H9 (cell line): Measurements from ENCODE around the gene DOC2A. TPM values are rescaled to one million over a fixed set of nuclear protein-coding genes. Genes with fewer than 3 reads are reported as not detected.

ENCODE experiments used
- DNase-seq: peaks from one replicate; pipeline ENCODE4 v3.0.0-alpha.2; 2017
- H2AFZ ChIP-seq: one replicate; pipeline ENCODE4 v1.6.1; 2013; ENCODE audit warnings: mild to moderate bottlenecking, low read length, control low read depth, moderate library complexity
- H2AK5ac ChIP-seq: 2 replicates; pipeline ENCODE4 v1.6.1; 2013; ENCODE audit warnings: low read length, control low read depth, mixed read lengths; ENCODE audit not compliant: insufficient read length
- H2BK120ac ChIP-seq: one replicate; pipeline ENCODE4 v1.6.1; 2013; ENCODE audit warnings: low read depth, mild to moderate bottlenecking, low read length, control low read depth, inconsistent platforms; ENCODE audit not compliant: poor library complexity, severe bottlenecking
- H2BK12ac ChIP-seq: 2 replicates; pipeline ENCODE4 v1.6.1; 2013; ENCODE audit warnings: low read length, control low read depth, mixed read lengths, low read depth; ENCODE audit not compliant: insufficient read length
- H2BK15ac ChIP-seq: 2 replicates; pipeline ENCODE4 v1.6.1; 2013; ENCODE audit warnings: low read depth, low read length, control low read depth
- H2BK20ac ChIP-seq: one replicate; pipeline ENCODE4 v1.6.1; 2013; ENCODE audit warnings: low read depth, mild to moderate bottlenecking, low read length, control low read depth, inconsistent platforms; ENCODE audit not compliant: poor library complexity, severe bottlenecking
- H2BK5ac ChIP-seq: 2 replicates; pipeline ENCODE4 v1.6.1; 2013; ENCODE audit warnings: low read length, control low read depth, mixed read lengths; ENCODE audit not compliant: insufficient read length
- H3K14ac ChIP-seq: 2 replicates; pipeline ENCODE4 v1.6.1; 2013; ENCODE audit warnings: low read length, control low read depth; ENCODE audit not compliant: insufficient read depth
- H3K18ac ChIP-seq: 2 replicates; pipeline ENCODE4 v1.6.1; 2013; ENCODE audit warnings: low read depth, mild to moderate bottlenecking, mixed read lengths, low read length, control low read depth; ENCODE audit not compliant: insufficient read length
- H3K23ac ChIP-seq: 2 replicates; pipeline ENCODE4 v1.6.1; 2013; ENCODE audit warnings: low read length, control low read depth, mixed read lengths, low read depth; ENCODE audit not compliant: insufficient read length
- H3K23me2 ChIP-seq: 2 replicates; pipeline ENCODE4 v1.6.1; 2013; ENCODE audit warnings: low read depth, mild to moderate bottlenecking, mixed read lengths, low read length, control low read depth; ENCODE audit not compliant: insufficient read length, poor library complexity, severe bottlenecking
- H3K27ac ChIP-seq: 2 replicates; pipeline ENCODE4 v1.5.1; 2013; ENCODE audit warnings: low read length, control low read depth, mixed read lengths, low read depth; ENCODE audit not compliant: insufficient read length
- H3K27me3 ChIP-seq: 2 replicates; pipeline ENCODE4 v1.6.1; 2013; ENCODE audit warnings: low read length, control low read depth, inconsistent platforms; ENCODE audit not compliant: insufficient read depth
- H3K4ac ChIP-seq: 2 replicates; pipeline ENCODE4 v1.6.1; 2013; ENCODE audit warnings: low read depth, mild to moderate bottlenecking, control low read depth, inconsistent platforms, low read length, moderate library complexity
- H3K4me1 ChIP-seq: 2 replicates; pipeline ENCODE4 v1.6.1; 2013; ENCODE audit warnings: low read length, control low read depth, inconsistent platforms; ENCODE audit not compliant: insufficient read depth
- H3K4me2 ChIP-seq: 2 replicates; pipeline ENCODE4 v1.6.1; 2013; ENCODE audit warnings: low read length, control low read depth, mixed read lengths; ENCODE audit not compliant: insufficient read length, insufficient read depth
- H3K56ac ChIP-seq: 2 replicates; pipeline ENCODE4 v1.6.1; 2013; ENCODE audit warnings: low read depth, mild to moderate bottlenecking, mixed read lengths, low read length, control low read depth; ENCODE audit not compliant: insufficient read length
- H3K79me1 ChIP-seq: 2 replicates; pipeline ENCODE4 v1.6.1; 2013; ENCODE audit warnings: low read depth, mild to moderate bottlenecking, moderate library complexity, low read length, control low read depth, inconsistent platforms; ENCODE audit not compliant: insufficient read depth, poor library complexity, severe bottlenecking
- H3K79me2 ChIP-seq: 2 replicates; pipeline ENCODE4 v1.6.1; 2013; ENCODE audit warnings: low read length, control low read depth, inconsistent platforms; ENCODE audit not compliant: insufficient read depth
- H3K9ac ChIP-seq: 2 replicates; pipeline ENCODE4 v1.6.1; 2013; ENCODE audit warnings: low read length, control low read depth, mixed read lengths; ENCODE audit not compliant: insufficient read length; ENCODE audit errors: extremely low read depth
- H3K9me3 ChIP-seq: one replicate; pipeline ENCODE4 v1.6.1; 2013; ENCODE audit warnings: low read depth, low read length, inconsistent platforms; ENCODE audit not compliant: control insufficient read depth
- H3T11ph ChIP-seq: one replicate; pipeline ENCODE4 v1.6.1; 2013; ENCODE audit warnings: mild to moderate bottlenecking, low read length, control low read depth, inconsistent platforms
- H4K20me1 ChIP-seq: one replicate; pipeline ENCODE4 v1.6.1; 2013; ENCODE audit not compliant: control insufficient read depth, insufficient read length, insufficient read depth
- H4K5ac ChIP-seq: 2 replicates; pipeline ENCODE4 v1.6.1; 2013; ENCODE audit warnings: low read depth, mild to moderate bottlenecking, mixed read lengths, low read length, control low read depth; ENCODE audit not compliant: insufficient read length
- H4K8ac ChIP-seq: replicated peaks from 2 replicates; pipeline ENCODE4 v1.6.1; 2013; ENCODE audit warnings: low read length, control low read depth, mixed read lengths, low read depth; ENCODE audit not compliant: insufficient read length
- H4K91ac ChIP-seq: 2 replicates; pipeline ENCODE4 v1.6.1; 2013; ENCODE audit warnings: low read depth, mild to moderate bottlenecking, moderate library complexity, mixed read lengths, low read length, control low read depth; ENCODE audit not compliant: insufficient read length
- H3K27ac Mint-ChIP-seq, 3 experiments: 2 replicates in 2 of 3; 3 replicates in 1 of 3; pipeline ENCODE4 v1.8.0; 2020 to 2021; ENCODE audit warnings: mixed read lengths in 3 of 3, mild to moderate bottlenecking in 1 of 3, moderate library complexity in 1 of 3
- H3K27me3 Mint-ChIP-seq: 2 replicates; pipeline ENCODE4 v1.8.0; 2021; ENCODE audit warnings: low read depth, mild to moderate bottlenecking, moderate library complexity, mixed read lengths
- H3K36me3 Mint-ChIP-seq, 3 experiments: 2 replicates in 2 of 3; 3 replicates in 1 of 3; pipeline ENCODE4 v1.8.0; 2020 to 2021; ENCODE audit warnings: low read depth in 3 of 3, mixed read lengths in 3 of 3; ENCODE audit not compliant: insufficient read depth in 1 of 3
- H3K4me1 Mint-ChIP-seq, 2 experiments: 2 replicates each; pipeline ENCODE4 v1.8.0; 2020; ENCODE audit warnings: mixed read lengths in 2 of 2
- H3K4me3 Mint-ChIP-seq, 2 experiments: 2 replicates in 1 of 2; 3 replicates in 1 of 2; pipeline ENCODE4 v1.8.0; 2020 to 2021; ENCODE audit warnings: mild to moderate bottlenecking in 2 of 2, mixed read lengths in 2 of 2, moderate library complexity in 1 of 2
- H3K9me3 Mint-ChIP-seq, 2 experiments: 2 replicates in 1 of 2; 3 replicates in 1 of 2; pipeline ENCODE4 v1.8.0; 2020; ENCODE audit warnings: mild to moderate bottlenecking in 2 of 2, mixed read lengths in 2 of 2, moderate library complexity in 1 of 2
- CTCF ChIP-seq: fragments of 200-600 bp; sonication (generic); conservative IDR thresholded peaks from 3 replicates; pipeline ENCODE4 v1.8.0; 2021; ENCODE audit warnings: antibody characterized with exemption, mild to moderate bottlenecking
- WGBS: extraction: QIAGEN DNeasy Blood & Tissue Kit; methylation state at CpG from one replicate; pipeline ENCODE4 v1.1.7; 2013; ENCODE audit warnings: missing lambda C conversion rate, low lambda C conversion rate, mixed read lengths; ENCODE audit not compliant: insufficient read length; ENCODE audit errors: extremely low coverage; 5-methylcytosine and 5-hydroxymethylcytosine counted together
- total RNA-seq: library from RNA; stranded (reverse); gene quantifications from 2 replicates; pipeline ENCODE4 v1.2.1, GENCODE V29; 2021

Gene DOC2A
- total RNA-seq, 1 experiment from 2014 or later, result 12.2 TPM

GRCh38 chr16:30009085-30009862 lies 1.6 kb downstream of the DOC2A start:
- Histone ChIP-seq H3K79me2 (no peaks in the 10 kb centered on the region), H3K23me2 (peaks cover 16% of the 10 kb centered on the region), H4K20me1 (no peaks in the 10 kb centered on the region), H3K4me2 (no peak overlapping the region), H2BK120ac (no peak overlapping the region), H3T11ph (no peak overlapping the region), H4K91ac (no peak overlapping the region), H3K18ac (no peak overlapping the region), H2BK12ac (no peak overlapping the region), H3K4me1 (no peaks in the 10 kb centered on the region; the same call in 1 of the 2 replicates), H3K4ac (no peak overlapping the region), H4K5ac (no peak overlapping the region), H4K8ac (no peak overlapping the region), H3K9ac (no peak overlapping the region), H3K56ac (no peak overlapping the region), H2BK15ac (no peak overlapping the region), H3K27me3 (no peaks in the 10 kb centered on the region), H2BK5ac (no peak overlapping the region), H2AK5ac (no peak overlapping the region), H3K27ac (no peak overlapping the region), H3K9me3 (no peaks in the 10 kb centered on the region), H2AFZ (no peak overlapping the region), H2BK20ac (no peak overlapping the region), H3K14ac (no peak overlapping the region; the same call in 1 of the 2 replicates), H3K79me1 (no peaks in the 10 kb centered on the region), H3K23ac (no peak overlapping the region)
- no peak for TF ChIP-seq CTCF
- peak overlapping the region; percentile 22 to 70; a peak in 4 of 5 replicates for H3K4me3 Mint-ChIP-seq
- H3K4me1 Mint-ChIP-seq, result peaks cover 9 to 22% of the 10 kb centered on the region in 2 experiments
- WGBS, result no CpG with 5 or more reads among the region's 26 CpGs
- DNase-seq, result no peak
- H3K9me3 Mint-ChIP-seq, result no peaks in the 10 kb centered on the region
- peaks cover 0 to 9% (median 5%) of the 10 kb centered on the region in 3 experiments; a peak in 6 of 7 replicates for H3K36me3 Mint-ChIP-seq
- no peak overlapping the region for H3K27ac Mint-ChIP-seq
- H3K27me3 Mint-ChIP-seq, result peaks cover 38% of the 10 kb centered on the region
